ENCODE measurements around the gene DZIP1. TPM values are rescaled to one million over a fixed set of nuclear protein-coding genes. Genes with fewer than 3 reads are reported as not detected.

Gene DZIP1
- total and polyA plus RNA-seq, 2 of the 8 experiments (the other 6 are each of a cell fraction or from before 2014, with no cell fraction given), result 7.6 to 24.6 TPM

DNA sequence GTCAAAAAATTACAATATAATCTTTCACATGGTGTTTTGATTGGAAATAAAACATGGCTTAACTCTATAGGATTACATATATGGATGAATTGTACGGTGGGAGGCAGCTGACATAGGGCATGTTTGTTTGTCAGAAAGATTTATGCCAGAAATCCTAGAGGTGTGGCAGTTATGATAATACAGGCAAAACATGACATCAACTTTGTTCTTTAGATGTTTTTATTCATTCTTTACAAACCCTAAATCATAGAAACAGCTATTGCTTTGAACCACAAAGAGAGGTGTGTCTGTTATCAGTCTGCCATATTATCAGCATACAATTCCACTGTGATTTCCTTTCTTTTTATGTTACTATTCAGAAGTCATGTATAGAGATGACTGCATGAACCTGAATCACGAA lies 100.2 kb downstream of the DZIP1 start (continued):
- TF ChIP-seq YY1 (IDR thresholded peaks at IDR 0.05; ENCODE audit: low read depth, low read length), result no peak
- TF ChIP-seq ATF3 (IDR thresholded peaks at IDR 0.05; ENCODE audit: insufficient read depth, low read depth, low read length), result no peak
- no peak for TF ChIP-seq BCL11A (IDR thresholded peaks at IDR 0.05; ENCODE audit: low read depth in 2 of 2, low read length in 2 of 2)
- TF ChIP-seq SRF (IDR thresholded peaks at IDR 0.05; ENCODE audit: low read depth, low read length), result no peak

Measured in H1 (cell line).